ENCODE data around the gene VWA5B1. TPM values are rescaled to one million over a fixed set of nuclear protein-coding genes. Genes with fewer than 3 reads are reported as not detected.

The VWA5B1 gene
- polyA plus RNA-seq, 6 donors from 2014 or later = not detected

DNA sequence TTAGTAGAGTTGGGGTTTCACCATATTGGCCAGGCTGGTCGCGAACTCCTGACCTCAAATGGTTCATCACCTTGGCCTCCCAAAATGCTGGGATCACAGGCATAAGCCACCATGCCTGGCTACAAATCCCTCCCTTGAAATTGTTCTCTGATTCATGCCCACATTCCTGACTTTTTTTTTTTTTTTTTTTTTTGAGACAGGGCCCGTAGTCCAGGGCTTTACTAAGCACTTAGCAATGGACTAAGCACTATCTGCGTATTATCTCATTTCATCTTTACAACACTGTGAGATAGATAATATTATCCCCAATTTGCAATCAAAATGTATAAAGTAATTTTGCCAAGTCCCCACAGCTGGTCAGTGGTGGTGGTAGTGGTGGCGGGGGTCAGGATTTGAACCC lies 58.9 kb downstream of the VWA5B1 start:
- H3K9me3 Mint-ChIP-seq = peaks cover 0 to 14% (median 11%) of the 10 kb centered on the region in 7 donors
- H3K27me3 Mint-ChIP-seq = peaks cover 25 to 56% (median 44%) of the 10 kb centered on the region in 3 donors
- no peak for DNase-seq
- ATAC-seq (ENCODE audit: low read depth in 2 of 2) = no peak
- peaks cover 0 to 8% of the 10 kb centered on the region in 2 donors for H3K36me3 Mint-ChIP-seq
- peak overlapping the region in 1 of 6 donors; percentile 61 for H3K27ac Mint-ChIP-seq
- no peak overlapping the region for H3K4me3 Mint-ChIP-seq
- no peaks in the 10 kb centered on the region for H3K4me1 Mint-ChIP-seq

DNA sequence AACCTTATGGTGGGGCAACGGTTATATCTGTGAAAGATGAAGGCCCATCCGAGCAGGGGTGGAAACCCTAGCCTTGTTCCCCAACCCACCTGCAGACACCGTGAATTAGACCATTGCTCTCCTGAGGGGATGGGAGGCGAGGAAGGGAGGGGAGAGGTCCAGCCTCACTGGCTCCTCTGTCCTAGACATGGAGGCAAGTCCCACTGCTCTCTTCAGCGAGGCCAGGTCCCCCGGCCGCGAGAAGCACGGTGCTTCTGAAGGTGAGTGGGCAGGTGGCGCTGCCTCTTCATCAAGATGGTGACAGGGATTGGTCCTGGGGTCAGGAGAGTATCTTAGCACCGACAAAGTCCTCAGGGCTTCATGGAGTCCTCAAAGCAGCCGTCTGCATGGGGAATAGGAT lies 59.3 kb downstream of the VWA5B1 start:
- no peak for DNase-seq
- Mint-ChIP-seq H3K27ac (no peak overlapping the region), H3K27me3 (peaks cover 25 to 54% (median 40%) of the 10 kb centered on the region in 3 donors), H3K9me3 (peaks cover 0 to 14% (median 11%) of the 10 kb centered on the region in 7 donors), H3K4me3 (no peak overlapping the region), H3K36me3 (peaks cover 0 to 8% of the 10 kb centered on the region in 2 donors), H3K4me1 (no peaks in the 10 kb centered on the region)
- no peak for ATAC-seq (ENCODE audit: low read depth in 2 of 2)

DNA sequence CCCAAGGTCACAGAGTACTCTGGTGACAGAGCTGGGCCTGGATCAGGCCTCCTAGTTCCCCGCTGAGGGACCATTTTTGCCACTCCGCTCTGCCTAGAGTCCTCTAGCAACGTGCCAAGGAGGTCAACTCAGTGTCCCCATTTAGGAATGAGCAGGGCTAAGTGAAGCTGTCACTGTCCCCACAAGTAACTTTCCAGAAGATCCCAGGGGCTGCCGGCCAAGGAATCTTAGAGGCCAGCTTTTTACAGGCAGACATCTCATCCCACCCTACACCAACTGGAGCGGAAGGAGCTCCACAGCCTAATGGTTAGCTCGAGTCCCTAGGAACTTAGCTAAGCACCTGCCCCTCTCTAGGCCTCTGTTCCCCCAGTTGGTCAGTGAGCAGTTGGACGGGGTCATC lies 59.7 kb downstream of the VWA5B1 start:
- H3K4me3 Mint-ChIP-seq = no peak overlapping the region

DNA sequence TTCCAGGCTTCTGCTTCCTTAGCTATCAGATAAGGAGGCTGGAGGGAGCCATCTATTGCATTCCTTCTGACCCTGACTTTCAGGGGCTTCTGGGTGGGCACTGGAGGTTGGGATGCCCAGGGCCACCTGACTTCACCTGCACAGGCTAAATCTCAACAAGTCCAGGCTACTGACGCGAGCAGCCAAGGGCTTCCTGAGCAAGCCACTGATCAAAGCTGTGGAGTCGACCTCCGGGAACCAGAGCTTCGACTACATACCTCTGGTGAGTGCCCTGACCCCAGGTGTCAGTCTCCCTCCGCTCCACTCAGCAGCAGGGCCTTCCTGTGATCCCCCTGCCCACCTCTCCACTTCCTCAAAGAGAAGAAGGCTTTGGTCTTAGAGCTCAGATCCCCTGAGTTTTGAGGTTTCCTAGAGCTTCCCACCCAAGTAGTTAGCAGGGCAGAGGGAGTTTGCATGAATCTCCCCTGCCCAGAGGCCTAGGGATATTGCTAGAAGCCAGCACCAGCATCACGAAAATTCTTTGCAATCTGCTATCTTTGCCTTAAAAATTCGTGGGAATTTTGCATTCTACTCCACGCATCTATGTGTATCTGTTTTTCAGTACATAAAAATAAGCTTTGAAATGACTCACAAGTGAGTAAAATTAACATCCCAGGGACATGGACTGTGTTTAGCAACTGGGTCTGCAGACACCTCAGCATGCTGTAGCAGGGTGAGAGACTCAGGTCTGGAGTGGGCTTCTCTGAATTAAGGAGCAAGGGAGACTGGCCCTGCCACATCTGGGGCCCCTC lies 61.4 kb downstream of the VWA5B1 start:
- H3K9me3 Mint-ChIP-seq = peaks cover 0 to 4% (median 1%) of the 10 kb centered on the region in 7 donors
- H3K36me3 Mint-ChIP-seq = no peaks in the 10 kb centered on the region
- H3K4me1 Mint-ChIP-seq = no peaks in the 10 kb centered on the region
- peaks cover 17 to 45% (median 37%) of the 10 kb centered on the region in 3 donors for H3K27me3 Mint-ChIP-seq
- ATAC-seq (ENCODE audit: low read depth in 2 of 2) (no peak), DNase-seq (no peak)
- H3K27ac Mint-ChIP-seq = no peak overlapping the region
- no peak overlapping the region for H3K4me3 Mint-ChIP-seq

More for the DNA sequence above, 59.7 kb downstream of the VWA5B1 start:
- DNase-seq (no peak), ATAC-seq (ENCODE audit: low read depth in 2 of 2) (no peak)
- Mint-ChIP-seq H3K27me3 (peaks cover 24 to 50% (median 39%) of the 10 kb centered on the region in 3 donors), H3K4me1 (no peaks in the 10 kb centered on the region), H3K27ac (no peak overlapping the region), H3K9me3 (peaks cover 0 to 14% (median 11%) of the 10 kb centered on the region in 7 donors), H3K36me3 (peaks cover 0 to 8% of the 10 kb centered on the region in 2 donors)

DNA sequence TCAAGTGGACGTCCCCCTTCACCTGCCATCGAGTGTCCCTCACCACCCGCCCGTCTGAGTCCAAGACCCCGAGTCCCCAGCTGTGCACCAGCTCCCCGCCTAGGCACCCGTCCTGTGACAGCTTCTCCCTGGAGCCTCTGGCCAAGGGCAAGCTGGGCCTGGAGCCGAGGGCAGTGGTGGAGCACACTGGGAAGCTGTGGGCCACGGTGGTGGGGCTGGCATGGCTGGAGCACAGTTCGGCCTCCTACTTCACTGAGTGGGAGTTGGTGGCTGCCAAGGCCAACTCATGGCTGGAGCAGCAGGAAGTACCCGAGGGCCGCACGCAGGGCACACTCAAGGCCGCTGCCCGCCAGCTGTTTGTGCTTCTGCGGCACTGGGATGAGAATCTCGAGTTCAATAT lies 63.2 kb downstream of the VWA5B1 start:
- Mint-ChIP-seq H3K9me3 (no peaks in the 10 kb centered on the region), H3K27ac (peak overlapping the region in 1 of 6 donors; percentile 21), H3K4me3 (no peak overlapping the region), H3K4me1 (no peaks in the 10 kb centered on the region), H3K27me3 (peaks cover 19 to 47% (median 40%) of the 10 kb centered on the region in 3 donors), H3K36me3 (no peaks in the 10 kb centered on the region)
- DNase-seq (no peak), ATAC-seq (ENCODE audit: low read depth in 2 of 2) (no peak)

DNA sequence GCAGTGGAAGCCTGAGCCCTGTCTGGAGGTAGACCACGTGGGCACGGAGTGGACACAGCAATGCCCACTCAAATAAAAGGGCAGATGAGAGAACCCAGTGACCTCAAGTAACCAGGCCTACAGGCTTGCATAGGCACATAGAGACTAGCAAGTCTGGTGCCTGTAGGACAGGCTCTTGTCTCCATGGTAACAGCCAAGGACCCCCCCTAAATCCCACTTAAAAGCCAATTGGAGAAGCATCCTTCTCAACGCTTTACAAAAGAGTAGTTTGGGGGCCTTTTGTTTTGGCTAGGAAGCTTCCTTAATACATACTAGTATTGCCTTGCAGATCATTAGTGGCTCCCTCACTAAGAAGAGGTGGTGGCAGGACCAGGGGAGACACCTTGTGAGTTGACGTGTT lies 63.9 kb downstream of the VWA5B1 start:
- no peak overlapping the region for H3K27ac Mint-ChIP-seq
- DNase-seq (no peak), ATAC-seq (ENCODE audit: low read depth in 2 of 2) (no peak)
- H3K9me3 Mint-ChIP-seq = no peaks in the 10 kb centered on the region
- peaks cover 0 to 6% (median 2%) of the 10 kb centered on the region in 3 donors for H3K4me1 Mint-ChIP-seq
- H3K27me3 Mint-ChIP-seq = peaks cover 25 to 51% (median 48%) of the 10 kb centered on the region in 3 donors
- no peaks in the 10 kb centered on the region for H3K36me3 Mint-ChIP-seq
- H3K4me3 Mint-ChIP-seq = no peak overlapping the region

DNA sequence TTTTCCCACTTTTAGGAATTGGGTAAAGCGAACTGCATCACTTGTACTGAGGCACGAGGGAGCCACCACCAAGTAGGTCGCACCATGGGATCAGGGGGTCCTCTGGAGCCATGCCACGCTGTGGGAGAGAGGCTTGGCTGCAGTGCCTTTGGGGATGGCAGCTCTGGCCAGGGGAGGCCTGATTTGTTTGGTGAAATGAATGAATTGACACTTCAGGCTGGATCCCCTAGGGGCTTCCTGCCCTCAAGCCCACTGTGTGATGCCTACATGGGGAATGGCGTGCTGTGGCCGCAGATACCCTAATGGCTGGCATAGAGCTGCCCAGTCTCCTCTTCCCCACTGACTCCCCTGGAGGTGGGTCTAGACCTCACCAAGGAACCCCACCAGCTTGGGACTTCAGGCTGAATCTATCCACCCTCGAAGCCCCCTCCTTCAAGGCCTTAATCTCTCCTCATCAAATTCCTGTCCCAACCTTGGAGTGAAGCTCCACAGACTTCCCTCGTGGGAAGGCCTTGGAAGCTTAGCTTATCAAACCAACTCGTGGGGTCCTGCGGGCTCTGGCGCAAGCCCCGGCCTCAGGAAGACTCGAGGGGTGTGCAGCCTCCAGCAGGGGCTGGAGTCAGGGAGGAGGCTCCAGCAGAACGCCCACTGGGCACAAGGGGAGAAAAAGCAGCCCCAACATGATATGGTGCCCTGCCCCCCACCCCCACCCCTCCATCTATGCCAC lies 64.6 kb downstream of the VWA5B1 start:
- H3K4me3 Mint-ChIP-seq = no peak overlapping the region
- DNase-seq (no peak), ATAC-seq (ENCODE audit: low read depth in 2 of 2) (no peak)
- no peaks in the 10 kb centered on the region for H3K9me3 Mint-ChIP-seq
- no peaks in the 10 kb centered on the region for H3K36me3 Mint-ChIP-seq
- H3K27me3 Mint-ChIP-seq = peaks cover 30 to 54% (median 53%) of the 10 kb centered on the region in 3 donors
- H3K27ac Mint-ChIP-seq = no peak overlapping the region
- H3K4me1 Mint-ChIP-seq = peaks cover 0 to 6% (median 2%) of the 10 kb centered on the region in 3 donors

DNA sequence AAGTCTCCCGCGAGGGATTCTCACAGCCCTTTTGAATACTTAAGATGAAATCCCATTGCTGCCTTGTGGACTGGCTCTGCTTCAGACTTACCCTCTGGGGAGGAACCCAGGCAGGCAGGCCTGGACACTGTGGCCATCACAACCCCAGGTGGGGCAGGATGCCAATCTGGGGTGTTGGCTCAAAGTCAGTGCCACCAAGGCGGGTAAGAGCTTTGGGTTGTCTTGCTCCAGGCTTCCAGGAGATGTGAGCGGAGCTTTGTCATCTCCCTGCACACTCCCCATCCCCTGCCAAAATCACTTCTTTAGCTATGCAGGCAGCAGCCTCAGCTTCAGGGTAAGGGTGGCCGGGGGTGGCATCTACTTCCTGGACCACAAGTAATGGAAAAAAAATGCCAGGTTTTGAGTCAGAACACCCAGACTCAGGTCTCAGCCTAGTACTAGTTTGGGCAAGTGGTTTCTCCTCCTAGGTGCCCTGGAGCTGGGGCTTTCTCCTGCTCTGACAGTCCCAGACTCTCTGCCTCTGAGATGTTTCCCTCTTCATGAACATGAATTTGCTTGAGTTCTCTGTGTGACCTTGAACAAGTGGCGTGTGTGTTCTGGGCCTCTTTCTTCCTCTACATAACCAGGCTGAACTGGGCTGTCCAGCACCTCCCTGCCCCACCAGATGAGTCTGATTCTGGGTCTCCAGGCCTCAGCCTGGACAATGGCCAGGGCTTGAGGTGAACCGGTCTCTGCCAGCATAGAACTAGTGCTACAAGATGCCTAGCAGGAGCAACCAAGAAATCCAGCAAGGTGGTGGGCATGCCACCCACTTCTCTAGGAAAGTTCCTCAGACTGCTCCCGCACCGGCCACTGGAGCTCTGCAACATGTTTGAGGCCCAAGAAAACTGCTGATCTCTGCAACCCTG lies 65.4 kb downstream of the VWA5B1 start:
- Mint-ChIP-seq H3K4me3 (no peak overlapping the region), H3K27me3 (peaks cover 32 to 51% (median 49%) of the 10 kb centered on the region in 3 donors), H3K4me1 (peaks cover 0 to 6% (median 2%) of the 10 kb centered on the region in 3 donors), H3K9me3 (no peaks in the 10 kb centered on the region), H3K36me3 (no peaks in the 10 kb centered on the region), H3K27ac (peak overlapping the region in 2 of 6 donors; percentile 7 to 63)
- ATAC-seq (ENCODE audit: low read depth in 2 of 2) (no peak), DNase-seq (no peak)

DNA sequence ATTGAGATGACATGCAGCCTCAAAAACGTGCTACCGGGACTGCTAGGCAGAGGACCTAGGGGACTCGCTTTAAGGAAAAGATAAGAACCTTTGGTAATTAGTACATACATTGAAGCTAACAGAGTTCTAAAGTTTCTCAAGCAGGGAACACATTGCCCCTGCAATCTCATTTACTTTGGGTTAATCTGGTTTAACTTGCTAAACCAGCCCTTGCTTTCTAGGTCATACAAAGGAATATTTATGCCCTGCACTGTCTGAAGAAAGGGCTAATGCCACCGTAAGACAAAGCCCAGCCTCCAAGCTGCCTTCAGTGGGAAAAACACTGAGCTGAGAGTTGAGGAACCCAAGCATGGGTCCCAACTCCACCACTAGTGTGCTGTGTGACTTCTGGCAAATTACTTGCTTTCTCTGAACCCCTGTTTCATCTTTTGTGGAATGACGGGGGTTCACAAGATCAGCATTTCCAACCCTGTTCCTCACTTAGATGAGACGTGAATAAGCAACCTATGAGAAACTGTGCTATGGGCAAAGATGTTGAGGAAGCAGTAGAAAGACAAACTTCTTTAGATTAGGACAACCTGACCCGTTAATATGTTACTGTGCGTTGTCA lies 66.3 kb downstream of the VWA5B1 start:
- H3K4me3 Mint-ChIP-seq = no peak overlapping the region
- ATAC-seq (ENCODE audit: low read depth in 2 of 2) (no peak), DNase-seq (no peak)
- H3K36me3 Mint-ChIP-seq = no peaks in the 10 kb centered on the region
- H3K9me3 Mint-ChIP-seq = no peaks in the 10 kb centered on the region
- peaks cover 0 to 6% (median 2%) of the 10 kb centered on the region in 3 donors for H3K4me1 Mint-ChIP-seq
- H3K27ac Mint-ChIP-seq = no peak overlapping the region
- peaks cover 41 to 55% (median 53%) of the 10 kb centered on the region in 3 donors for H3K27me3 Mint-ChIP-seq

DNA sequence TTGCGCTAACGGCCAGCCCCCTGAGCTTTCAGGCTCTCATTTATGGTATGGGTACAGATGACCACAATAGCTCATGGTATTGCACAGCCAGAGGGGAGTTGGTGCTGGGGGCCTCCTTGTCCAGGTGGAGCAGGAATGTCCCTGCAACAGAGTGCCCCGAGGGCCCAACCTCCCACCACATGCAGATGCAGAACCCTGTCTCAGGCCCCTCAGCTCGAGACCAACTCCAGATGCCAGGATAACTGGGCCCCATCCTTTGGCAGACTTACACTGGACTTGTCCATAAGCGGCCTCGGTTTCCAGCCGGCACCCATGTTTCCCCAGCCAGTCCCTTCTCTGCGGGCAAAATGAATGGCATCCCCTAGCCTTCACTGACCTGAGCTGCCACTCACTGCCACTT lies 67.1 kb downstream of the VWA5B1 start:
- H3K27ac Mint-ChIP-seq = no peak overlapping the region
- H3K36me3 Mint-ChIP-seq = no peaks in the 10 kb centered on the region
- no peak for ATAC-seq (ENCODE audit: low read depth in 2 of 2)
- no peak for DNase-seq
- H3K4me1 Mint-ChIP-seq = peaks cover 0 to 6% (median 2%) of the 10 kb centered on the region in 3 donors
- H3K9me3 Mint-ChIP-seq = no peaks in the 10 kb centered on the region
- no peak overlapping the region for H3K4me3 Mint-ChIP-seq
- H3K27me3 Mint-ChIP-seq = peaks cover 45 to 59% (median 58%) of the 10 kb centered on the region in 3 donors

DNA sequence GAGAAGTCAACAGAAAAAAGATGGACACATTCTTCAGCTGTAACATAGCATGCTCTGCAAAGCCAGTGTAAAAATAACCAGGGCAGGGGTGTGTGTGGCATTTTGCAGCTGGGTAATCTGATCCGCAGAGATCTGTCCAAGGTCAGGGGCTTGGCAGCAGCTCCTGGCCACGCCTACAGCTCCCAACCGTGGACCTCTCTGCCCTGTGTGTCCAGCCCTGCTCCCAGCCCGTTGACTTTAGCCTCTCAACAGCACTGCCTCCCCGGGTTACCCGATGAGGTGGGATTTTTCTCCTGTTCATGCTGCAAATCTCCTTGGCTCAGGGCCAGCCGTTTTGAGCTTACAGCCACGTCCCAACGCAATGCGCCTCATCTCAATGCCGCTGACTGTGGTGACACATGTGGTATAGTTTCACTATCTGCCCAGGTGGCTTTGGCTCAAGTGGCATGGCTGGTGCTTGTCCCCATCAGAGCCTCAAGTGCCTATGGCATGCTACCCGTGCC lies 68.1 kb downstream of the VWA5B1 start:
- H3K4me3 Mint-ChIP-seq = no peak overlapping the region
- DNase-seq = no peak
- peaks cover 48 to 59% (median 59%) of the 10 kb centered on the region in 3 donors for H3K27me3 Mint-ChIP-seq
- ATAC-seq (ENCODE audit: low read depth in 2 of 2) = no peak
- H3K4me1 Mint-ChIP-seq = peaks cover 0 to 6% (median 2%) of the 10 kb centered on the region in 3 donors
- no peaks in the 10 kb centered on the region for H3K9me3 Mint-ChIP-seq
- no peak overlapping the region for H3K27ac Mint-ChIP-seq
- H3K36me3 Mint-ChIP-seq = no peaks in the 10 kb centered on the region

DNA sequence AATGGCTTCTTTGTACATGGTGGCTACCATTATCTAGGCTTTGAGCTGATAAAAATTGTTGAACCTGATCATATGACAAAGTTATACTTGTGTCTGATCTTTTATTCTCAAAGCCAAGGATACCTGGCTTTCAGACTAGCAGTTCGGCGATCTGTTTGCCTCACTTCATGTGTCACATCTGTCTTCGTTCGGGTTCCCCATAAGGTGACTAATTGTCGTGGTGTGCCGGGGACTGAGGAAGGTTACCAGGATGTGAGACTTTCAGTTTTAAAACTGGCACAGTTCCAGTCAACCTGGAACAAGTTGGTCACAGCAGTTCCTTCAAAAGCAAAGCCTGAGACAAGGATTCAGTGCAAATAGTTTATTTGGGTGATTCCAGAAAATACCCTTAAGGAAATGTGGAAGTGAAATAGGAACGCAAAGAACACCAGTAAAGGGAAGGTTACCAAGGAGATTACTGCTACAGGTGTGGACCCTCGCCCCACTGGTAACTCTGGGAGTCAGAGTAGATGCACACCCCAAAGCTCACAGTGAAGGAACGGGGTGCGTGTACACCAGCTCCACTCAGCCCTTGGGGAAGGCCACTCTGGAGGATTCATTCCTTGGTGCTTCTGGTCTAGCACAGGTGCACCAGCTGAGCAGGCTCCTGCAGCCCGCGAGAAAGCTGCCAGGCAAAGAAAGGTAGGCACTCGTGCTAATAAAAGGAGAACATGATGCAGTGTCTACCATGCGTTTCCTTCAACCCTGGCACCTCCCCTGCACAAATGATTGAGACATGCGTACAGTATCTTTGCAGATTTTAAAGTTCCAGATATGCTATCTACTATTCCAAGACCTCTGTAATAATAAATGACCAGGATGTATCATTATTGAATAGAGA lies 69.0 kb downstream of the VWA5B1 start:
- no peak overlapping the region for H3K4me3 Mint-ChIP-seq
- no peaks in the 10 kb centered on the region for H3K9me3 Mint-ChIP-seq
- peaks cover 0 to 6% (median 2%) of the 10 kb centered on the region in 3 donors for H3K4me1 Mint-ChIP-seq
- no peak for ATAC-seq (ENCODE audit: low read depth in 2 of 2)
- no peak for DNase-seq
- H3K36me3 Mint-ChIP-seq = no peaks in the 10 kb centered on the region
- peaks cover 56 to 68% (median 62%) of the 10 kb centered on the region in 3 donors for H3K27me3 Mint-ChIP-seq
- no peak overlapping the region for H3K27ac Mint-ChIP-seq

Measured in naive B cell (primary cell).